Left lung (tissue), 10 donors: ENCODE measurements around the gene ADAP1. TPM values are rescaled to one million over a fixed set of nuclear protein-coding genes. Genes with fewer than 3 reads are reported as not detected.

Experiments used
- ATAC-seq: fragments of 200-7000 bp; cut with Tn5 transposase; one replicate; pipeline ENCODE4 v1.9.1; 2020; ENCODE audit warnings: moderate library complexity
- DNase-seq, 4 donors: peaks; one replicate each; pipeline ENCODE4 v3.0.0-alpha.2; 2013 to 2020
- H3K27ac ChIP-seq, 2 donors: fragments of 200-600 bp; sonication (generic) in 1 of 2; one replicate each; pipeline versions ENCODE4 v1.5.0 to v1.8.0; 2020 to 2021
- H3K27me3 ChIP-seq, 2 donors: fragments of 200-600 bp; sonication (generic) in 1 of 2; one replicate each; pipeline versions ENCODE4 v1.5.0 to v1.8.0; 2020 to 2021
- H3K36me3 ChIP-seq, 2 donors: fragments of 200-600 bp; sonication (generic) in 1 of 2; one replicate each; pipeline versions ENCODE4 v1.5.0 to v1.8.0; 2020 to 2021
- H3K4me1 ChIP-seq, 2 donors: fragments of 200-600 bp; one replicate each; pipeline ENCODE4 v1.8.0; 2021
- H3K4me3 ChIP-seq, 2 donors: fragments of 200-600 bp; sonication (generic) in 1 of 2; one replicate each; pipeline versions ENCODE4 v1.5.0 to v1.8.0; 2020 to 2021; ENCODE audit warnings: mild to moderate bottlenecking in 1 of 2
- H3K9me3 ChIP-seq, 2 donors: fragments of 200-600 bp; sonication (generic) in 1 of 2; one replicate each; pipeline versions ENCODE4 v1.5.0 to v1.8.0; 2020 to 2021
- CTCF ChIP-seq, 2 donors: fragments of 200-600 bp; sonication (generic) in 1 of 2; IDR thresholded peaks; one replicate each; pipeline versions ENCODE4 v1.5.0 to v1.8.0; 2021; ENCODE audit warnings: antibody characterized with exemption in 2 of 2
- intact Hi-C, 2 donors: fragments of 100-400 bp; cut with DNase I; formaldehyde crosslinking; loops; one replicate each; pipeline versions ENCODE4 v1.11.2 to v1.14.2; 2022
- polyA plus RNA-seq, 6 donors: library from polyadenylated mRNA; unstranded; fragments of 120-200 nt; gene quantifications; one replicate each; pipeline ENCODE4 v1.2.1, GENCODE V29; 2013; ENCODE audit not compliant: insufficient read length in 6 of 6
- total RNA-seq, 2 donors: library from RNA; stranded (reverse); fragmentation: NEBNext Ultra II Directional; extraction: Animal tissue kit (Norgen Biotek cat#: 25700); gene quantifications; one replicate each; pipeline ENCODE4 v1.2.1, GENCODE V29; 2021
- donor health status: DM: no; HTN: yes; CAD: no.
- donor health status: DM: no; HTN: no; CAD: no.

ADAP1 gene
- total and polyA plus RNA-seq, 8 donors = 5.1 to 35.1 (median 8.5) TPM

GRCh38 chr7:882336-883035 is 72.0 kb downstream of the ADAP1 start:
- Histone ChIP-seq H3K27me3 (no peaks in the 10 kb centered on the region), H3K4me3 (no peak overlapping the region), H3K9me3 (no peaks in the 10 kb centered on the region), H3K36me3 (peaks cover 0 to 31% of the 10 kb centered on the region in 2 donors), H3K27ac (no peak overlapping the region), H3K4me1 (peaks cover 5 to 27% of the 10 kb centered on the region in 2 donors)
- intact Hi-C loops = no loop called here
- no peak for TF ChIP-seq CTCF (IDR thresholded peaks at IDR 0.05)
- DNase-seq (peak in 1 of 4 donors; percentile 53), ATAC-seq (no peak)

GRCh38 chr7:881441-882234 is 72.8 kb downstream of the ADAP1 start:
- no peak overlapping the region for H3K27ac ChIP-seq
- no peaks in the 10 kb centered on the region for H3K27me3 ChIP-seq
- intact Hi-C loops = no loop called here
- TF ChIP-seq CTCF (IDR thresholded peaks at IDR 0.05) = no peak
- ATAC-seq = no peak
- H3K4me1 ChIP-seq = peaks cover 5 to 27% of the 10 kb centered on the region in 2 donors
- H3K4me3 ChIP-seq = no peak overlapping the region
- no peaks in the 10 kb centered on the region for H3K9me3 ChIP-seq
- peaks cover 0 to 22% of the 10 kb centered on the region in 2 donors for H3K36me3 ChIP-seq
- DNase-seq = peak in 1 of 4 donors; percentile 8

GRCh38 chr7:880450-880849 is 74.0 kb downstream of the ADAP1 start:
- no peak overlapping the region for H3K4me3 ChIP-seq
- ATAC-seq (no peak), DNase-seq (peak in 1 of 4 donors; percentile 67)
- no peak overlapping the region for H3K27ac ChIP-seq
- peaks cover 5 to 31% of the 10 kb centered on the region in 2 donors for H3K4me1 ChIP-seq
- intact Hi-C loops = no loop called here
- H3K27me3 ChIP-seq = no peaks in the 10 kb centered on the region
- TF ChIP-seq CTCF (IDR thresholded peaks at IDR 0.05) = no peak
- no peaks in the 10 kb centered on the region for H3K9me3 ChIP-seq
- H3K36me3 ChIP-seq = peaks cover 0 to 11% of the 10 kb centered on the region in 2 donors

- Histone ChIP-seq H3K27me3 (no peaks in the 10 kb centered on the region), H3K9me3 (no peaks in the 10 kb centered on the region), H3K27ac (no peak overlapping the region), H3K4me1 (peaks cover 5 to 36% of the 10 kb centered on the region in 2 donors), H3K4me3 (no peak overlapping the region), H3K36me3 (peaks cover 0 to 9% of the 10 kb centered on the region in 2 donors)
- intact Hi-C loops = no loop called here
- no peak for TF ChIP-seq CTCF (IDR thresholded peaks at IDR 0.05)
- ATAC-seq (no peak), DNase-seq (peak in 1 of 4 donors; percentile 24)
These were observed 74.8 kb downstream of the ADAP1 start for GRCh38 chr7:879706-880105.

- peaks cover 0 to 9% of the 10 kb centered on the region in 2 donors for H3K36me3 ChIP-seq
- intact Hi-C loops = no loop called here
- TF ChIP-seq CTCF (IDR thresholded peaks at IDR 0.05) = no peak
- H3K4me1 ChIP-seq = peaks cover 5 to 42% of the 10 kb centered on the region in 2 donors
- no peaks in the 10 kb centered on the region for H3K9me3 ChIP-seq
- no peak overlapping the region for H3K4me3 ChIP-seq
- DNase-seq (peak in 1 of 4 donors; percentile 81), ATAC-seq (no peak)
- H3K27me3 ChIP-seq = no peaks in the 10 kb centered on the region
- no peak overlapping the region for H3K27ac ChIP-seq
These were observed 75.4 kb downstream of the ADAP1 start for GRCh38 chr7:879093-879492.
